Activated B cell treated with CpG ODN at 0.5 μM for 24 hours (primary cell): ENCODE measurements around the gene ST6GAL1. TPM values are rescaled to one million over a fixed set of nuclear protein-coding genes. Genes with fewer than 3 reads are reported as not detected.
"Not testable (repeated sequence)": the region's sequence is repeated elsewhere in the genome, so short reads cannot be mapped to it uniquely, and the experiment has no call there.

Experiments used
- ATAC-seq: fragments of 200-7000 bp; cut with Tn5 transposase; one replicate; pipeline ENCODE4 v1.10.0; 2021; ENCODE audit warnings: low read depth, mild to moderate bottlenecking, moderate library complexity
- CTCF ChIA-PET: fragments of 350-600 bp; sonication (Branson Sonifier 250); formaldehyde crosslinking; loops from one replicate; lab custom pipeline; 2021; ENCODE audit warnings: antibody characterized with exemption; lab: Charles Lee
- POLR2A ChIA-PET: fragments of 350-600 bp; sonication (Branson Sonifier 250); formaldehyde crosslinking; loops from one replicate; lab custom pipeline; 2021; ENCODE audit warnings: antibody characterized with exemption; lab: Charles Lee
- DNase-seq: peaks from one replicate; pipeline ENCODE4 v3.0.0; 2022
- H3K27ac Mint-ChIP-seq: one replicate; pipeline ENCODE4 v1.8.0; 2020; ENCODE audit warnings: mixed read lengths
- H3K27me3 Mint-ChIP-seq: one replicate; pipeline ENCODE4 v1.8.0; 2021; ENCODE audit warnings: mixed read lengths
- H3K36me3 Mint-ChIP-seq: one replicate; pipeline ENCODE4 v1.8.0; 2021; ENCODE audit warnings: low read depth, mixed read lengths
- H3K4me1 Mint-ChIP-seq: one replicate; pipeline ENCODE4 v1.8.0; 2021; ENCODE audit warnings: mixed read lengths
- H3K4me3 Mint-ChIP-seq: one replicate; pipeline ENCODE4 v1.8.0; 2020; ENCODE audit warnings: mild to moderate bottlenecking, mixed read lengths
- H3K9me3 Mint-ChIP-seq: one replicate; pipeline ENCODE4 v1.8.0; 2020; ENCODE audit warnings: mixed read lengths
- CTCF ChIP-seq: fragments of 200-600 bp; IDR thresholded peaks from one replicate; pipeline ENCODE4 v1.8.0; 2022; ENCODE audit warnings: antibody characterized with exemption, mild to moderate bottlenecking
- intact Hi-C: fragments of 100-400 bp; cut with micrococcal nuclease; formaldehyde crosslinking; loops from one replicate; pipeline ENCODE4 v1.15.1; 2024
- total RNA-seq: library from RNA; stranded (reverse); gene quantifications from 2 replicates; pipeline ENCODE4 v1.2.3, GENCODE V29; 2022

The ST6GAL1 gene
- total RNA-seq, 1 donor from 2014 or later = 328 TPM

- POLR2A ChIA-PET = no interaction called here
- no peak for ATAC-seq
- TF ChIP-seq CTCF = no peak
- Mint-ChIP-seq H3K36me3 (no peaks in the 10 kb centered on the region), H3K9me3 (no peaks in the 10 kb centered on the region), H3K4me1 (peaks cover 3% of the 10 kb centered on the region), H3K27me3 (peaks cover 5% of the 10 kb centered on the region), H3K27ac (no peak overlapping the region), H3K4me3 (no peak overlapping the region)
- intact Hi-C loops = no loop called here
- DNase-seq = no peak
- CTCF ChIA-PET = no interaction called here
These were observed 43.9 kb upstream of the ST6GAL1 start for GRCh38 chr3:186886202-186886981.

GRCh38 chr3:186887507-186887938, 42.8 kb upstream of the ST6GAL1 start:
- H3K27me3 Mint-ChIP-seq, H3K4me3 Mint-ChIP-seq, H3K4me1 Mint-ChIP-seq, DNase-seq, H3K36me3 Mint-ChIP-seq, ATAC-seq, POLR2A ChIA-PET, H3K9me3 Mint-ChIP-seq, H3K27ac Mint-ChIP-seq, CTCF ChIA-PET, intact Hi-C loops: not testable (repeated sequence)

- no peak for TF ChIP-seq CTCF
- ATAC-seq = no peak
- Mint-ChIP-seq H3K36me3 (no peaks in the 10 kb centered on the region), H3K9me3 (no peaks in the 10 kb centered on the region), H3K27ac (no peak overlapping the region), H3K4me1 (no peaks in the 10 kb centered on the region), H3K4me3 (no peak overlapping the region), H3K27me3 (peaks cover 4% of the 10 kb centered on the region)
- intact Hi-C loops = no loop called here
- ChIA-PET POLR2A (interaction anchor here (0.6 kb wide), 1 partner anchor 50 kb away, joined by 3 read pairs; no protein-coding TSS in a partner anchor), CTCF (no interaction called here)
- DNase-seq = no peak
These were observed 41.8 kb upstream of the ST6GAL1 start for GRCh38 chr3:186888569-186888968.

- H3K27me3 Mint-ChIP-seq, H3K27ac Mint-ChIP-seq, ATAC-seq, H3K36me3 Mint-ChIP-seq, H3K9me3 Mint-ChIP-seq, H3K4me3 Mint-ChIP-seq, H3K4me1 Mint-ChIP-seq, DNase-seq, CTCF ChIA-PET, POLR2A ChIA-PET, intact Hi-C loops: not testable (repeated sequence)
These were observed 40.6 kb upstream of the ST6GAL1 start for GRCh38 chr3:186889698-186890097.

- H3K36me3 Mint-ChIP-seq = no peaks in the 10 kb centered on the region
- no peak for ATAC-seq
These were observed 39.4 kb upstream of the ST6GAL1 start for GRCh38 chr3:186890911-186891310.

GRCh38 chr3:186893071-186893470, 37.3 kb upstream of the ST6GAL1 start:
- H3K4me3 Mint-ChIP-seq, DNase-seq, CTCF ChIA-PET, H3K4me1 Mint-ChIP-seq, H3K27me3 Mint-ChIP-seq, intact Hi-C loops, H3K9me3 Mint-ChIP-seq, ATAC-seq, POLR2A ChIA-PET, H3K36me3 Mint-ChIP-seq, H3K27ac Mint-ChIP-seq: not testable (repeated sequence)

More at GRCh38 chr3:186890911-186891310, 39.4 kb upstream of the ST6GAL1 start:
- Mint-ChIP-seq H3K4me1 (no peaks in the 10 kb centered on the region), H3K4me3 (no peak overlapping the region), H3K27me3 (no peaks in the 10 kb centered on the region), H3K9me3 (no peaks in the 10 kb centered on the region), H3K27ac (no peak overlapping the region)
- TF ChIP-seq CTCF = no peak
- intact Hi-C loops = no loop called here
- CTCF ChIA-PET = no interaction called here
- POLR2A ChIA-PET = no interaction called here
- DNase-seq = no peak
